Fibroblast of pulmonary artery (primary cell): ENCODE measurements around the gene CTDNEP1.
A peak's percentile ranks its signal among the peaks of the same experiment; 100 is the strongest.

Source experiments
- DNase-seq: peaks from one replicate; pipeline ENCODE4 v3.0.0-alpha.2; 2010; ENCODE audit warnings: low read depth
- H3K4me3 ChIP-seq: replicated peaks from 2 replicates; pipeline ENCODE4 v1.5.1; 2011; ENCODE audit warnings: low read depth, mild to moderate bottlenecking, control low read depth, low read length, moderate library complexity
- CTCF ChIP-seq: IDR thresholded peaks from 2 replicates; pipeline ENCODE4 v1.5.1; 2011; ENCODE audit warnings: mild to moderate bottlenecking, control low read depth, low read length, inconsistent platforms; ENCODE audit errors: missing control alignments

Gene CTDNEP1

DNA sequence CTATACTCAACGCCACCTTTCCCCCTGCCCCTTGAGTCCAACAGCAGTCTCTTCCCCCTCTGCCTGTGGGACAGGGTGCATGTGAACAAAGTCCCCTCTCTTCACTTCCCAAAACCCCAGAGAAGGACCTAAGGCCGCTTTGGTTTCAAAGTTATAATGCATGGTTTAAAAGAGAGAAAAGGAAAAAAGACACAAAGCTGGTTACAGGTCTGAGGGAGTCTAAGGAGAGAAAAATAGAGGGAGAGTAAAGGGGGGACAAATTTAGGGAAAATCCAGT lies 8.1 kb downstream of the CTDNEP1 start:
- no peak for TF ChIP-seq CTCF
- no peak for DNase-seq
- H3K4me3 ChIP-seq, result peak overlapping the region; percentile 81

GRCh38 chr17:7242717-7243452 lies 8.6 kb downstream of the CTDNEP1 start:
- peak overlapping the region; percentile 81 for H3K4me3 ChIP-seq
- DNase-seq, result peak; percentile 97
- TF ChIP-seq CTCF, result no peak

DNA sequence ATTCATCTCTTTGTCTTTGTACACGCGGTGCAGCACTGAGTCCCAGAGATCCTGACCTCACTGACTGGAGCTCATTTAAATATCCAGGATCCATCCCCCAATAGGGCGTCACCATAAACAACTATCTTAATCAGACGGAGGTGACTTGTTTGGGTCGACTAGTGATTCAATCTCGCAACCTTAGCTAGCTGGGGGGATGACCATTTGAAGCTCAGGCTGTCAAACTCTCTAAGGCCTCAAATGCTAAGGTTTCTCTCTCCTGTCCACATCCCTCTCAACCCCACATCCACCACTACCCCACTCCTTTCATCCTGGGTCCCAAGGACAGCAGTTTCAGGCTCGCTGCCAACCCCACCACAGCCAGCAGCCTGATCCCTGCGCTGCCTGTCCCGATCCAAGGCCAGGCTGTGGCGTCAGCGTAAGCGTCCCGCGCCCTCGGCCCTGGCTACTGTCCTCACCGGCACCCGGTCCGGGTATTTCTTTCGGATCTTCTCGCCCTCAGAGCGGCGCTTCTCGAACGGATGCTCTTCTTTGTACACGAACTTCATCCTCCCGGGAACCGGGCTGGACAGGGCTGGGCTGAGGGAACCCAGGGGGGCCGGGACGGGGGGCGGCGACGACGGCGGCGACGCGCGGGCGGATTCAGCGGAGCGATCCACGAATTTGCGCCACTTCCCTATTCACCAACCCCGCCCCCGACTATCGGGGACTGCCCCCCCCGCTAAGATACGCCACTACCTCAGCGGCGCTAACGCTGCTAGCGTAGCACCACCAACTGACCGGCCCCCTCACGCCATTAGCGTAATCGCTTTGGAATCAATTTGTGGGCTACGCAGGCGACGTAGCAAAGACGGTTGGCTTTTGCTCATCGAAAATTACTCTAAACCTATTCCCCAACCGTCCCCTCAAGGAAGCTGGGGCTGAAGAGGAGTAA lies 9.5 kb downstream of the CTDNEP1 start, which contains the start of gene GABARAP:
GABARAP (minus strand) TSS at position 667 of the 934 bp plus-strand sequence; CDS start at position 548, 119 bp downstream.
- peak; percentile 95 for DNase-seq
- TF ChIP-seq CTCF, result no peak
- H3K4me3 ChIP-seq, result peak within 1 kb of the TSS; percentile 81

DNA sequence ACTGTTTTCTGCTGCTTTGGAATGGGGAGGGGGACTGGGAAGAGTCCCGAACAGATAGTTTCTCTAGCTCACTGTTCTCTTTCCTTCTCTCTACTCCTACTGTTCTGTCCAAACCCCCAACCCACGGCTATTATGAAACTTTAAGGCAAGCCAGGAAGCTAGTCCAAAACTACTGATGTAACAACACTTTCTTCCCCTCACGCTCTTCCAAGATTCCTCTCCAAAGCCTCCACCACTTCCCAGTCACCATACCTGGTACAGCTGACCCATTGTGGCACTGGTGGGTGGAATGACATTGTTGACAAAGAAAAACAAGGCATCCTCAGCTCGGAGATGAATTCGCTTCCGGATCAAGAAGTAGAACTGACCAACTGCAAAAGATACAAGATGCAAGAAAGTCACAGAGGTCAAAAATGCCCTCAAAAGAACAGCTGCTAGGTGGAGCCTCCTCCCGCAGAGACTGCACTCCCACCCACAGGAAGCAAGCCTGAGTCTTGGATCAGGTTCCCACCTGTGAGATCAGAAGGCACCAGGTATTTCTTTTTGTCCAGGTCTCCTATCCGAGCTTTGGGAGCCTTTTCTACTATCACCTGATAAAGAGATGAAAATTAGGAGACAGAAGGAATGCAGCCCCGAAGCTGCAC lies 10.3 kb downstream of the CTDNEP1 start:
- peak overlapping the region; percentile 81 for H3K4me3 ChIP-seq
- no peak for DNase-seq
- TF ChIP-seq CTCF, result no peak

GRCh38 chr17:7240375-7240774 lies 11.2 kb downstream of the CTDNEP1 start:
- DNase-seq, result no peak
- peak overlapping the region; percentile 81 for H3K4me3 ChIP-seq
- TF ChIP-seq CTCF, result no peak

- peak within 1 kb of the TSS; percentile 81 for H3K4me3 ChIP-seq
- DNase-seq, result peak; percentile 99
Measured at GRCh38 chr17:7239091-7240027, 12.2 kb downstream of the CTDNEP1 start, which contains the start of gene PHF23. PHF23 (minus strand) TSS chr17:7239457; CDS start chr17:7239279, 178 bp downstream.

More at GRCh38 chr17:7239091-7240027, 12.2 kb downstream of the CTDNEP1 start, which contains the start of gene PHF23:
- no peak for TF ChIP-seq CTCF
